GM19238 (cell line): ENCODE measurements around the gene LGALS3.

ENCODE experiments used
- DNase-seq: peaks from one replicate; pipeline ENCODE4 v3.0.0; 2011; ENCODE audit warnings: low spot score; ENCODE audit not compliant: insufficient read length

Gene LGALS3

GRCh38 chr14:55190906-55191202 lies 61.8 kb downstream of the LGALS3 start:
- DNase-seq, result no peak

- DNase-seq, result peak; percentile 85
Observed at GRCh38 chr14:55191203-55192053, 62.4 kb downstream of the LGALS3 start, which contains the start of gene DLGAP5. DLGAP5 (minus strand) TSS chr14:55191585; CDS start chr14:55189179, 2,406 bp downstream.

- no peak for DNase-seq
Observed at GRCh38 chr14:55192054-55192621, 63.1 kb downstream of the LGALS3 start.

GRCh38 chr14:55194656-55195355 lies 65.8 kb downstream of the LGALS3 start:
- DNase-seq, result no peak
